CD8-positive, alpha-beta memory T cell (primary cell): Measurements from ENCODE around the gene NPHP4. TPM values are rescaled to one million over a fixed set of nuclear protein-coding genes. Genes with fewer than 3 reads are reported as not detected.
"Not testable (repeated sequence)": the region's sequence is repeated elsewhere in the genome, so short reads cannot be mapped to it uniquely, and the experiment has no call there.

Experiments used
- CTCF ChIA-PET: fragments of 350-600 bp; sonication (Branson Sonifier 250); formaldehyde crosslinking; loops from one replicate; lab custom pipeline; 2021; ENCODE audit warnings: antibody characterized with exemption; lab: Charles Lee
- POLR2A ChIA-PET: fragments of 350-600 bp; sonication (Branson Sonifier 250); formaldehyde crosslinking; loops from one replicate; lab custom pipeline; 2021; ENCODE audit warnings: antibody characterized with exemption; lab: Charles Lee
- DNase-seq, 5 donors: peaks; one replicate each; pipeline versions ENCODE4 v3.0.0 to v3.0.0-alpha.2; 2020 to 2022; ENCODE audit warnings: mixed read lengths in 1 of 5
- H3K27ac ChIP-seq: one replicate; pipeline ENCODE4 v1.7.0; 2013; ENCODE audit warnings: low read depth, mild to moderate bottlenecking, low read length, moderate library complexity
- H3K27me3 ChIP-seq: 2 replicates; pipeline ENCODE4 v1.7.0; 2013; ENCODE audit warnings: low read length, mild to moderate bottlenecking; ENCODE audit not compliant: insufficient read depth, poor library complexity, severe bottlenecking
- H3K36me3 ChIP-seq: 2 replicates; pipeline ENCODE4 v1.7.0; 2013; ENCODE audit warnings: mild to moderate bottlenecking, low read length, moderate library complexity; ENCODE audit not compliant: insufficient read depth
- H3K4me1 ChIP-seq: 2 replicates; pipeline ENCODE4 v1.7.0; 2013; ENCODE audit warnings: mild to moderate bottlenecking, low read length, moderate library complexity; ENCODE audit not compliant: insufficient read depth
- H3K4me3 ChIP-seq: 2 replicates; pipeline ENCODE4 v1.7.0; 2013; ENCODE audit warnings: mild to moderate bottlenecking, low read length
- H3K9me3 ChIP-seq: 2 replicates; pipeline ENCODE4 v1.7.0; 2013; ENCODE audit warnings: mild to moderate bottlenecking, low read length
- H3K27ac Mint-ChIP-seq, 8 donors: one replicate each; pipeline ENCODE4 v1.8.0; 2020 to 2021; ENCODE audit warnings: mixed read lengths in 8 of 8, mild to moderate bottlenecking in 6 of 8, inconsistent platforms in 3 of 8, moderate library complexity in 3 of 8
- H3K27me3 Mint-ChIP-seq, 2 donors: one replicate each; pipeline ENCODE4 v1.8.0; 2020 to 2021; ENCODE audit warnings: mixed read lengths in 2 of 2, mild to moderate bottlenecking in 1 of 2, moderate library complexity in 1 of 2
- H3K36me3 Mint-ChIP-seq, 3 donors: one replicate each; pipeline ENCODE4 v1.8.0; 2020 to 2021; ENCODE audit warnings: mixed read lengths in 3 of 3, inconsistent platforms in 1 of 3, mild to moderate bottlenecking in 1 of 3
- H3K4me1 Mint-ChIP-seq, 3 donors: one replicate each; pipeline ENCODE4 v1.8.0; 2020 to 2021; ENCODE audit warnings: mixed read lengths in 3 of 3, inconsistent platforms in 1 of 3, mild to moderate bottlenecking in 1 of 3
- H3K4me3 Mint-ChIP-seq, 7 donors: one replicate each; pipeline ENCODE4 v1.8.0; 2020 to 2021; ENCODE audit warnings: mixed read lengths in 7 of 7, mild to moderate bottlenecking in 6 of 7, moderate library complexity in 4 of 7, inconsistent platforms in 2 of 7
- H3K9me3 Mint-ChIP-seq, 5 donors: one replicate each; pipeline ENCODE4 v1.8.0; 2020 to 2022; ENCODE audit warnings: mixed read lengths in 5 of 5, mild to moderate bottlenecking in 3 of 5, moderate library complexity in 2 of 5, inconsistent platforms in 1 of 5
- polyA plus RNA-seq: library from polyadenylated mRNA; unstranded; fragments of 300-500 nt; fragmentation: Illumina TruSeq; gene quantifications from one replicate; pipeline ENCODE4 v1.2.3, GENCODE V29; 2021
- total RNA-seq, 2 experiments: library from RNA; stranded (reverse); gene quantifications; one replicate each; pipeline ENCODE4 v1.2.3, GENCODE V29; 2021

Gene NPHP4
- total and polyA plus RNA-seq, 3 experiments from 2014 or later = 1.2 to 11.5 (median 11.2) TPM

DNA sequence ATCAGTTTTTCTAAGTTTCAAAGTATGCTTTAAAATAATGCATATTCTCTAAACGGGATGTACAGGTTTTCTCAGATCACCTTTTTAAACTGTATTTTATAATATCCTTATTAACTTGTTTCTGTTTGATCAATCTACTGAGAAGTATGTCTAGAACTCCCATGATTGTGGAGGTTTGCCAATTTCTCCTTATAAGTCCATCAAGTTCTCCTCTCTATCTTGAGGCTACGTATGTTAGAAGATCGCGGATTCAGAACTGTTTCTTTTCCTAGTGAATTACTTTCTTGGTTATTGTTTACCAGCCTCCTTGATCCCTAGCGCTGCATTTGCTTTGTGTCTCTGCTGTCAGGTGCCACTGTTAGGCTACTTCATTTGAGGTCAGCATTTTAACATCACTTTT is 89.2 kb downstream of the NPHP4 start:
- ChIA-PET CTCF (no interaction called here), POLR2A (no interaction called here)
- no peak for DNase-seq
- H3K36me3 ChIP-seq = no peaks in the 10 kb centered on the region
- H3K9me3 Mint-ChIP-seq = no peaks in the 10 kb centered on the region
- no peak overlapping the region for H3K4me3 Mint-ChIP-seq
- H3K4me3 ChIP-seq = no peak overlapping the region
- H3K4me1 Mint-ChIP-seq = peaks cover 0 to 4% (median 4%) of the 10 kb centered on the region in 3 donors
- H3K27me3 Mint-ChIP-seq = no peaks in the 10 kb centered on the region
- H3K27ac ChIP-seq = no peak overlapping the region
- peaks cover 0 to 33% (median under 1%) of the 10 kb centered on the region in 3 donors for H3K36me3 Mint-ChIP-seq
- no peaks in the 10 kb centered on the region for H3K4me1 ChIP-seq
- H3K27ac Mint-ChIP-seq = peak overlapping the region in 2 of 8 donors; percentile 36 to 46
- no peaks in the 10 kb centered on the region for H3K27me3 ChIP-seq
- no peaks in the 10 kb centered on the region for H3K9me3 ChIP-seq

DNA sequence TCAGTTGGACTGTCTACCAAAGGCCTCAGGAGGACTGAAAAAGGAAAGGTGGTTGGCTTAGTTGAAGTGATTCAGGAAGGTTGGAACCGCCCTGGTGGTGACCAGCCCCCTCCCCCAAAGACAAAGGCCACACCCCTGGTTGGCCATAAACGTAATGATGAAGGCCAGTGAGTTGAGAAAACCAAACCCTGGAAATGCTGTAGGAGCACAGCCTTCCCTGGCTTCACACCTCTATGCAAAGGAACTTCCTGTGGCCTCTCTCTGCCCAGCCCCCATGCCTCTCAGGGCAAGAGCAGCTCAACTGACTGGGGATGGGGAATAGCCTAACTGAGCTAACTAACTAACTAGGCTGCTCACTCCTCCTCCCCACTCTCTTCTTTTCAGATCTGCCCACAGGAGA is 90.4 kb downstream of the NPHP4 start:
- Mint-ChIP-seq H3K4me1 (peaks cover 0 to 4% (median 4%) of the 10 kb centered on the region in 3 donors), H3K27ac (no peak overlapping the region), H3K36me3 (peaks cover 5 to 41% (median 7%) of the 10 kb centered on the region in 3 donors), H3K27me3 (no peaks in the 10 kb centered on the region), H3K4me3 (no peak overlapping the region), H3K9me3 (no peaks in the 10 kb centered on the region)
- Histone ChIP-seq H3K4me1 (no peaks in the 10 kb centered on the region), H3K36me3 (no peaks in the 10 kb centered on the region), H3K4me3 (no peak overlapping the region), H3K27me3 (no peaks in the 10 kb centered on the region), H3K27ac (no peak overlapping the region), H3K9me3 (no peaks in the 10 kb centered on the region)
- ChIA-PET CTCF (no interaction called here), POLR2A (no interaction called here)
- no peak for DNase-seq

DNA sequence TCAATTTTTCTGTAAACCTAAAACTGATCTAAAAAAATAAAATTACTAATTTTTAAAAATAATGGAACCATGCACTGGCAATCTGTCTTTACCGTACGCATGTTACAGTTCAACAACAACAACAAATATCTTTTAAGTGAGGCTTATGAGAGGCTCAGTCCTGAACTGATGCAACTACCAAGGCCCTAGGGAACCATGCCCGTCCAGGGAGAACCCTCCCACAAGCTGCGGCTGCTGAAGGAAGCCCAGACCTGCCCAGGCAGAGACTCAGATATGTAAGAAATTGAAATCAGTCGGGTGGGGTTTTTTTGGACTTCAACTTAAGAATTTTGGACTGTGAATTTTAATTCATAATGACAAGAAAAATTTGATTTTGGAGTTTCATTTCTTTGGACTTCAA is 91.1 kb downstream of the NPHP4 start:
- Histone ChIP-seq H3K4me1 (no peaks in the 10 kb centered on the region), H3K27me3 (no peaks in the 10 kb centered on the region), H3K27ac (no peak overlapping the region), H3K9me3 (no peaks in the 10 kb centered on the region), H3K4me3 (no peak overlapping the region), H3K36me3 (no peaks in the 10 kb centered on the region)
- Mint-ChIP-seq H3K36me3 (peaks cover 5 to 46% (median 9%) of the 10 kb centered on the region in 3 donors), H3K27me3 (no peaks in the 10 kb centered on the region), H3K27ac (peak overlapping the region in 1 of 8 donors; percentile 78), H3K4me1 (peaks cover 0 to 4% (median 4%) of the 10 kb centered on the region in 3 donors), H3K4me3 (no peak overlapping the region), H3K9me3 (no peaks in the 10 kb centered on the region)
- POLR2A ChIA-PET = no interaction called here
- CTCF ChIA-PET = no interaction called here
- no peak for DNase-seq

DNA sequence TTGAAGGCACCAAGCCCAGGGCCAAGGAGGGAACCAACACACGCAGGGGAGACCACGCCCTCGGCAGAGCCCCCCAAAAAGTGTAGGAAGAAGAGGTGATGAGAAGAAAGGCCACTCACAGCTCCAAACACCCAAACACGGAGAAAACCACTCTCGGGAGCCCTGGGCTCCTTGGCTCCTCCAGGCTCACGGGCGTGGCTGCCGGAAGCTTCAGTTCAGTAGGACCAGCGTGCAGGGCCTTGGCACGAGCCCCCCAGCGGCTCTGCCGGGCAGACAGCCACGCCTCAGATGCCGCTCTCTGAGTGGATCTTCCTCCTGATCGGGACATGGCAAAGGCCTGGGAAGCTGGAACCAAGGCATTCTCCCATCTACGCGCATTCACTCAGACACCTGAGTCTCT is 94.0 kb downstream of the NPHP4 start:
- Histone ChIP-seq H3K27me3 (no peaks in the 10 kb centered on the region), H3K27ac (no peak overlapping the region), H3K4me3 (no peak overlapping the region), H3K36me3 (no peaks in the 10 kb centered on the region), H3K4me1 (no peaks in the 10 kb centered on the region), H3K9me3 (no peaks in the 10 kb centered on the region)
- H3K4me3 Mint-ChIP-seq = no peak overlapping the region
- no peak overlapping the region for H3K27ac Mint-ChIP-seq
- peaks cover 14 to 31% (median 15%) of the 10 kb centered on the region in 3 donors for H3K36me3 Mint-ChIP-seq
- H3K27me3 Mint-ChIP-seq = no peaks in the 10 kb centered on the region
- peaks cover 0 to 4% (median 0%) of the 10 kb centered on the region in 5 donors for H3K9me3 Mint-ChIP-seq
- H3K4me1 Mint-ChIP-seq = peaks cover 0 to 4% (median 4%) of the 10 kb centered on the region in 3 donors
- no peak for DNase-seq
- ChIA-PET POLR2A (no interaction called here), CTCF (no interaction called here)

DNA sequence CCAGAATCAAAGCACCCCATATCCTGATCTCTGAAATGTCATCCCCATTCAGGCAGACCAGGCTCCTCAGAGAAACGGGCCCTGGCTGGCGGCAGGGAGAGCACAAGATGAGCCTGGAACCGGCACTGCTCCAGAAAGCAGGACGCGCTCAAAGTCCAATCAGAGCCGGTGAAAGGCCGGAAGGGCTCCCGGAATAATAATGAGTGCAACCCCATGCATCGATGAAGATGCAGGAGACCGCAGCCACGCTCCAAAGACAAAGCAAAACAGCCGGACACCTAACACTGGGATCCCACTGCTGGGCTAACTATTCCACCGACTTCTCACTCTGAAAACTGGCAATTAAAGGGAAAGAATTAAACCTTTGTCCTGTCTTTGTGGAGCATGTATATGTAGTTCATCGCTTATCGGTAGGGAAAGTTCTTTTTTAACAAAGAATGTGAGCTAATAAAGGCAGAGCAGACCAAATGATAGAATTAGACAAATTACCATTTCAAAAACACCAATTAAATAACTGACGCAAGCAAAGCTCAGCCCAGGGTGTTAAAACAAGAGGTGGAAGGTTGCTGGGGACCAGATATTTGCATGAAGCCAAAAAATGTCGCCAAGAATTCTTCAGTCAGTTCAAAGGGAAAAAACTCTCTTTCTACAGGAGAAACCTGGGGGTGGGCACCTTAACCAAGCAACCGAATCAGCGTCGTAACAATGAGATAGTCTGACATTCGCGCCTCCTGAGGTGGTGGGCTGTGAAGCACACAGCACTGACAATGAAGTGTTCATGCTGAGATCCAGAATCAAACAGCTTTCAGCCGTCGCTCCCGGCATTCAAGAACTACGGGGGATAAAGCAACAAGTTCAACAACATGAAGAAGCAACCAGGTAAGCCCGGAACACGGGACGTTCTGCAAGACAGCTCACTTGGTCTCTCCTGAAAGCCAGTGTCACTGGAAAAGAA is 95.2 kb downstream of the NPHP4 start:
- Mint-ChIP-seq H3K27ac (no peak overlapping the region), H3K4me1 (no peaks in the 10 kb centered on the region), H3K9me3 (peaks cover 0 to 4% (median 0%) of the 10 kb centered on the region in 5 donors), H3K4me3 (no peak overlapping the region), H3K36me3 (peaks cover 14 to 29% (median 15%) of the 10 kb centered on the region in 3 donors), H3K27me3 (no peaks in the 10 kb centered on the region)
- POLR2A ChIA-PET = no interaction called here
- Histone ChIP-seq H3K36me3 (no peaks in the 10 kb centered on the region), H3K27ac (no peak overlapping the region), H3K4me1 (no peaks in the 10 kb centered on the region), H3K9me3 (no peaks in the 10 kb centered on the region), H3K27me3 (no peaks in the 10 kb centered on the region), H3K4me3 (no peak overlapping the region)
- CTCF ChIA-PET = no interaction called here
- DNase-seq = peak in 1 of 5 donors; percentile 18

DNA sequence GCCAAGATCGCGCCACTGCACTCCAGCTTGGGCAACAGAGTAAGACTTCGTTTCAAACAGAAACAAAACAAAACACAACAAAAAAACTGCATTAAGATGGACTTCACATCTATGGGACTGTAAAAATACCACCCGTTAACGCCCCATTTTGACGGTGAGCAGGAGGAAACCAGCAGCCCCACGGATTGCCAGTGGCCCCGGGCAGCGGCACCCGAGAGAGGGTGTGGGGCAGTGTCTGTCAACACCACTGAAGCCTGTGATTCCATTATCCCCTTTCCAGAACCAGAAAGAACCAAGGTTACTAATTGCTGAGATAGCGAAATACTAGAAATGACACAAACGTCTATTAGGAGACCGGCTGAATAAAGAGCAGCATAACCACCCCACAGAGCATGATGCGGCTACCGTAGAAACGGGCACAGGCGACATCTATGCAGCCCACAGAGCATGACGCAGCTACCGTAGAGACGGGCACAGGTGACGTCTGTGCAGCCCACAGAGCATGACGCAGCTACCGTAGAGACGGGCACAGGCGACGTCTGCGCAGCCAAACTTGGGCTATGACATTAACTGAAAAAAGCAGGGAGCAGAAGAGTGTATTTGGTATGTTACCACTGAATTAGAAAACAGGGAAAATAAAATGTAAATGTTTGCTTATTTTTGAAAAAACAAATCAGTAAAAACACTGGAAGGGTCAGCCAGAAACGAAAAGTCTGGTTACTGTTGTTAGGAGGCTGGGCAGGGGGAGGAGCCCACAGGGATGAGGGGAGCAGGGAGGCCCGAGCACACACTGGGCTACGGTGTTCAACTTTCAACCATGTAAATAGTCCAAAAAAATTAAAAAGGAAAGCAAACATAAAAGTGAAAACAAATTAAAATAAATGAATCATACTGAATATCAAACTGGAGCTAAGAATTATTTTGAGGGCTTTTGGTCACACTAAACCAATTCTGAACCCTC is 96.5 kb downstream of the NPHP4 start:
- POLR2A ChIA-PET = no interaction called here
- peak overlapping the region in 1 of 8 donors; percentile 3 for H3K27ac Mint-ChIP-seq
- no peak overlapping the region for H3K27ac ChIP-seq

DNA sequence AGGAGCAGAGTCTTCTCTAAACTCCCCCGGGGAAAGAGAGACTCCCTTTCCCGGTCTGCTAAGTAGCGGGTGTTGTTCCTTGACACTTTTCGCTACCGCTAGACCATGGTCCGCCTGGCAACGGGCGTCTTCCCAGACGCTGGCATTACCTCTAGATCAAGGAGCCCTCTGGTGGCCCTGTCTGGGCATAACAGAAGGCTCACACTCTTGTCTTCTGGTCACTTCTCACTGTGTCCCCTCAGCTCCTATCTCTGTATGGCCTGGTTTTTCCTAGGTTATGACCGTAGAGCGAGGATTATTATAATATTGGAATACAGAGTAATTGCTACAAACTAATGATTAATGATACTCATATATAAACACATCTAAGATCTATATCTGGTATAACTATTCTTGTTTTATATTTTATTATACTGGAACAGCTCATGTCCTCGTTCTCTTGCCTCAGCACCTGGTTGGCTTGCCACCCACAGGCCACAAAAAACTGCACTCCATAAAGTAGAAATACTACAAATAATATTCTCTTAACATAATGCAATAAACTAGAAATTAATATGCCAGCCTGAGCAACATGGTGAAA is 98.4 kb downstream of the NPHP4 start:
- DNase-seq = peak in 1 of 5 donors; percentile 6
- H3K36me3 ChIP-seq, H3K4me3 Mint-ChIP-seq, H3K4me1 ChIP-seq, H3K4me3 ChIP-seq, H3K27me3 Mint-ChIP-seq, CTCF ChIA-PET, POLR2A ChIA-PET, H3K27me3 ChIP-seq, H3K9me3 Mint-ChIP-seq, H3K4me1 Mint-ChIP-seq, H3K27ac Mint-ChIP-seq, H3K27ac ChIP-seq, H3K9me3 ChIP-seq: not testable (repeated sequence)
- peaks cover 15 to 35% (median 20%) of the 10 kb centered on the region in 3 donors for H3K36me3 Mint-ChIP-seq

More for the DNA sequence above, 96.5 kb downstream of the NPHP4 start:
- Histone ChIP-seq H3K36me3 (no peaks in the 10 kb centered on the region), H3K4me1 (no peaks in the 10 kb centered on the region), H3K4me3 (no peak overlapping the region), H3K27me3 (no peaks in the 10 kb centered on the region), H3K9me3 (no peaks in the 10 kb centered on the region)
- no peak overlapping the region for H3K4me3 Mint-ChIP-seq
- H3K4me1 Mint-ChIP-seq = no peaks in the 10 kb centered on the region
- CTCF ChIA-PET = no interaction called here
- peaks cover 0 to 4% (median 0%) of the 10 kb centered on the region in 5 donors for H3K9me3 Mint-ChIP-seq
- H3K36me3 Mint-ChIP-seq = peaks cover 15 to 32% (median 16%) of the 10 kb centered on the region in 3 donors
- DNase-seq = peak in 1 of 5 donors; percentile 19
- no peaks in the 10 kb centered on the region for H3K27me3 Mint-ChIP-seq
